GM12872 (cell line): ENCODE results near the gene ARL14.

ENCODE experiments used
- TF ChIP-seq, protein P1 (sequence below): IDR thresholded peaks from 3 replicates; pipeline ENCODE4 v1.5.1; 2011; ENCODE audit warnings: low read depth, mild to moderate bottlenecking, low read length, moderate library complexity; ENCODE audit not compliant: insufficient read depth

ARL14 gene

DNA sequence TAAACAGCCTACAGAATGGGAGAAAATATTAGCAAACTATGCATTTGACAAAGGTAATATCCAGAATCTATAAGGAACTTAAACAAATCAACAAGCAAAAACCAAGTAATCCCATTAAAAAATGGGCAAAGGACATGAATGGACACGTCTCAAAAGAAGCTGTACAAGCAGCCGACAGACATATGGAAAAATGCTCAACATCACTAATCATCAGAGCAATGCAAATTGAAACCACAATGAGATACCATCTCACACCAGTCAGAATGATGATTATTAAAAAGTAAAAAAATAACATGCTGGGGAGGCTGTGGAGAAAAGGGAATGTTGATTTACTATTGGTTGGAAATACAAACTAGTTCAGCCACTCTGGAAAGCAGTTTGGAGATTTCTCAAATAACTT, 48.4 kb downstream of the ARL14 start:
- TF ChIP-seq, protein P1, sequence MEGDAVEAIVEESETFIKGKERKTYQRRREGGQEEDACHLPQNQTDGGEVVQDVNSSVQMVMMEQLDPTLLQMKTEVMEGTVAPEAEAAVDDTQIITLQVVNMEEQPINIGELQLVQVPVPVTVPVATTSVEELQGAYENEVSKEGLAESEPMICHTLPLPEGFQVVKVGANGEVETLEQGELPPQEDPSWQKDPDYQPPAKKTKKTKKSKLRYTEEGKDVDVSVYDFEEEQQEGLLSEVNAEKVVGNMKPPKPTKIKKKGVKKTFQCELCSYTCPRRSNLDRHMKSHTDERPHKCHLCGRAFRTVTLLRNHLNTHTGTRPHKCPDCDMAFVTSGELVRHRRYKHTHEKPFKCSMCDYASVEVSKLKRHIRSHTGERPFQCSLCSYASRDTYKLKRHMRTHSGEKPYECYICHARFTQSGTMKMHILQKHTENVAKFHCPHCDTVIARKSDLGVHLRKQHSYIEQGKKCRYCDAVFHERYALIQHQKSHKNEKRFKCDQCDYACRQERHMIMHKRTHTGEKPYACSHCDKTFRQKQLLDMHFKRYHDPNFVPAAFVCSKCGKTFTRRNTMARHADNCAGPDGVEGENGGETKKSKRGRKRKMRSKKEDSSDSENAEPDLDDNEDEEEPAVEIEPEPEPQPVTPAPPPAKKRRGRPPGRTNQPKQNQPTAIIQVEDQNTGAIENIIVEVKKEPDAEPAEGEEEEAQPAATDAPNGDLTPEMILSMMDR: no peak
